NCI-H1048 (cell line): ENCODE results near the gene ATP10A.

ENCODE experiments used
- DNase-seq: peaks from one replicate; lab custom pipeline; 2025; lab: John Stamatoyannopoulos, UW

Gene ATP10A

GRCh38 chr15:25863111-25863967 is at the start of gene ATP10A:
Gene ATP10A (minus strand): TSS chr15:25863327. CDS start chr15:25863096, 231 bp downstream.
- DNase-seq, result no peak

- no peak for DNase-seq
Measured at GRCh38 chr15:25912035-25912434, 48.9 kb upstream of the ATP10A start.

- no peak for DNase-seq
Measured at GRCh38 chr15:25910832-25911231, 47.7 kb upstream of the ATP10A start.

- no peak for DNase-seq
Measured at GRCh38 chr15:25909806-25910205, 46.7 kb upstream of the ATP10A start.

GRCh38 chr15:25909325-25909724 is 46.2 kb upstream of the ATP10A start:
- no peak for DNase-seq

- DNase-seq, result no peak
Measured at GRCh38 chr15:25905140-25905539, 42.0 kb upstream of the ATP10A start.

GRCh38 chr15:25903024-25903581 is 40.0 kb upstream of the ATP10A start:
- DNase-seq, result no peak

GRCh38 chr15:25901811-25902605 is 38.9 kb upstream of the ATP10A start:
- DNase-seq, result no peak

GRCh38 chr15:25900901-25901300 is 37.8 kb upstream of the ATP10A start:
- DNase-seq, result no peak

GRCh38 chr15:25900431-25900830 is 37.3 kb upstream of the ATP10A start:
- DNase-seq, result no peak

GRCh38 chr15:25899870-25900269 is 36.7 kb upstream of the ATP10A start:
- DNase-seq, result no peak

- no peak for DNase-seq
Measured at GRCh38 chr15:25897658-25898057, 34.5 kb upstream of the ATP10A start.

- DNase-seq, result no peak
Measured at GRCh38 chr15:25894371-25894902, 31.3 kb upstream of the ATP10A start.

GRCh38 chr15:25893596-25893995 is 30.5 kb upstream of the ATP10A start:
- no peak for DNase-seq

GRCh38 chr15:25892126-25892525 is 29.0 kb upstream of the ATP10A start:
- DNase-seq, result no peak

GRCh38 chr15:25891081-25891480 is 28.0 kb upstream of the ATP10A start:
- no peak for DNase-seq

GRCh38 chr15:25890529-25890928 is 27.4 kb upstream of the ATP10A start:
- DNase-seq, result no peak

- DNase-seq, result no peak
Measured at GRCh38 chr15:25887870-25888269, 24.7 kb upstream of the ATP10A start.

GRCh38 chr15:25886498-25887140 is 23.5 kb upstream of the ATP10A start:
- DNase-seq, result no peak

- DNase-seq, result no peak
Measured at GRCh38 chr15:25884370-25884769, 21.2 kb upstream of the ATP10A start.

GRCh38 chr15:25883463-25884259 is 20.5 kb upstream of the ATP10A start:
- DNase-seq, result no peak
